Coronary artery (tissue), 2 donors: ENCODE data around the gene TUNAR.
"Not testable (repeated sequence)": the region's sequence is repeated elsewhere in the genome, so short reads cannot be mapped to it uniquely, and the experiment has no call there.

Source experiments
- DNase-seq: peaks from one replicate; pipeline ENCODE4 v3.0.0-alpha.2; 2017; ENCODE audit warnings: low spot score
- H3K27ac ChIP-seq, 2 donors: fragments of 200-600 bp; sonication (generic); one replicate each; pipeline ENCODE4 v1.5.1; 2016 to 2019
- H3K4me3 ChIP-seq: fragments of 200-600 bp; sonication (generic); 2 replicates; pipeline ENCODE4 v1.5.1; 2016; ENCODE audit warnings: mild to moderate bottlenecking, moderate library complexity
- CTCF ChIP-seq: fragments of 200-600 bp; sonication (generic); IDR thresholded peaks from one replicate; pipeline ENCODE4 v1.5.1; 2019; ENCODE audit warnings: antibody characterized with exemption

TUNAR gene

GRCh38 chr14:95961481-95961880, 84.8 kb downstream of the TUNAR start:
- no peak for DNase-seq
- H3K27ac ChIP-seq, result no peak overlapping the region
- no peak overlapping the region for H3K4me3 ChIP-seq
- TF ChIP-seq CTCF, result no peak

GRCh38 chr14:95964901-95965300, 88.3 kb downstream of the TUNAR start:
- TF ChIP-seq CTCF, result no peak
- no peak overlapping the region for H3K4me3 ChIP-seq
- no peak for DNase-seq
- no peak overlapping the region for H3K27ac ChIP-seq

GRCh38 chr14:95968048-95968447, 91.4 kb downstream of the TUNAR start:
- not testable (repeated sequence) for DNase-seq, H3K27ac ChIP-seq, H3K4me3 ChIP-seq
